GM21447 (cell line): ENCODE data around the gene BTF3L4.

Experiments
- ATAC-seq: cut with Tn5 transposase; IDR thresholded peaks from one replicate; pipeline ENCODE4 v1.9.1; 2021; ENCODE audit not compliant: unreplicated experiment

The BTF3L4 gene

DNA sequence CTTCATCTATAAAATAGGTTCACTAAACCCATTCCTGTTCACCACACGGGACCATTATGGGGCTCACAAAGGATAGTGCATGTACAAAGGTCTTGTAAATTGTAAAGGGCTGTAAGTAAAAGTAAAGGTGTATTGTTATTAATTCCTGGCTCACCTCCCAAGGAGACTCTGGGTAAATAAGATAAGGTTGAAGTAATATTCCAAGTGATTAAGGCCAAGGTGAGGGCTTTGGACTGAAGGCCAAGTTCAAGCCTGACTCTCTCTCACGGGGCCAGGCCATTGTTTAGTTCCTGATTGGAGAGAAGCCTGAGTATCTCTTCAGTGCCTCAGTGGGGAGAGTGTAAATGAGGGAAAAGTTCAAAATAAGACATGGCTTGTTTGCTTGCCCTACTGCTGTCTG is 66.3 kb downstream of the BTF3L4 start:
- ATAC-seq = no peak

DNA sequence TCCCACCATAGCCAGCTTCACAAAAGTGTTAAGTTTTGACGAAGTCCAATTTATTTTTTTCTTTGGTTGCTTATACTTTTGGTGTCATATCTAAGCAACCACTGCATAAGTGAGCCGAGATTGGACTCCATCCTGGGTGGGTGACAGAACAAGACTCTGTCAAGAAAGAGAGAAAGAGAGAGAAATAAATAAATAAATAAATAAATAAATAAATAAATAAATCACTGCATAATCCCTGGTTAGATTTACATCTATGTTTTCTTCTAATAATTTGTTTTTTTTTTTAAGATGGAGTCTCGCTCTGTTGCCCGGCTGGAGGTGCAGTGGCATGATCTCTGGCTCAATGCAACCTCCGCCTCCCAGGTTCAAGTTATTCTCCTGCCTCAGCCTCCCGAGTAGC is 67.5 kb downstream of the BTF3L4 start:
- ATAC-seq = no peak

DNA sequence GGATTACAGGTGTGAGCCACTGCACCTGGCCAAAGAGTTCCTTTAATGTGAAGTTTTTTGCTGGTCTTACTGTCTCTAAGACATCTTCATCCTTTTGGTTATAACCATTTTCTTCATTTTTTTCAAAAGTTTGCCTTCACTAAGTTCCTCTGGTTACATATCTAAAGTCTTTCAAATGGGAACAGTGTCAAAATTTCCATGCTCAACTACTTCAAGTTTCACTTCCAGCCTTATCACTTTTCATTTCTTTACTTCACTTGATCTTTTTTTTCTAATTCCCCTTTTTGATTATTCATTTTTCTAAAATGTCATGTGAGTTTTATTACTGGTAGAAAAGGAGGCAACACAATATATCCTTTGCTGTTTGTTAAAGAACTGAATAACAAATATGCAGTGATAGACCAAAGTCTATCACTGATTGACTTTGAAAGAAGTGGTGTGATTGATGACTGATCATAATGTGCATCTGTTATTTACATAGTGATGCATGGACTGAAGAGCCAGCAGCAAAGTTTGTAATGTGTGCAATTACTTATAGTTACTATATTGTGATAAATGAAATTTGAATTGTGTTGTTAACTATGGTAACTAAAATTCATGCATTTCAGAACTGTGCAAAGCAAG is 69.8 kb downstream of the BTF3L4 start:
- no peak for ATAC-seq

DNA sequence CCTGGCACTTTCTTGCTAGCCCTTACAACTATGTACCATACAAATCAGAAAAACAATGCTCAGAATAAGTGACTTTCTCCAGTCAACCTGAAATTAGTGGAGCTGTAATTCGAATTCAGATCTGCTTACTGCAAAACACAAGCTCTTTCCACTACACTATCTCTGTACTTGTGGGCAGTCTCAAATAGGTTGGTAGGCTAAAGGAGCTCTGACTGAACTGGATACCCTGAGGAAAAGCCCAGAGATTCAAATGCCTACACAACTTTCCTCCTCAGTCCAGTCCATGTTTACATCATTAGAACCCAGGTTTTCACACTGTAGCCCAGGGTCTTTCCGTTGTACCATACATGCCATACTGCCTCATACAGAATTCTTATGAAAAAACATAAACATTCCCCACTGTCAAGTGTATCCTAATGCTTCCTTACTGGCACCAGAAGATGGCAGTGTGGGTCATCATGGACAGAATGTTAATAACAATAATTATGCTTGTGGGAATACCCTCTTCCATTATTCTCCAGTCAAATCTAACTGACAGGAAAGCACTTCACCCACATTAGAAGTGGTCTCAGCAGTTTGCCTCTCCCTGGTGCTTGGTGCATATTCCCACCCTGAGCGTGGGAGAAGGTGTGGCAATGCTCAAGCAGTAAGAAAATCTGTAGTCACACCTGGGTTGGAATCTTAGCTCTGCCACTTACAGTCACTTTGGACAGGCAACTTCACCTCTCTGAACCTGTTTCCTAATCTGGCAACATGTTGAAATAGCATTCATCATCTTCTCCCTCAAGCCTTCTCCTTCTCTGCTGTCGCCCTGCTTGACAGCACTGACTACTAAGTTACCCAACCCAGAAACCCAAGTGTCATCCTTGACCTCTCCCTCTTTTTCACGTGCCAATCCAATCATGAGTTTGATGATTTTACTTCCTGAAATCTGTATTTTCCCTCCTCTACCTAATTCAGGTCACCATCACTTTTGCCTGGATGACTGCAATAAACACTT is 71.4 kb downstream of the BTF3L4 start:
- no peak for ATAC-seq

DNA sequence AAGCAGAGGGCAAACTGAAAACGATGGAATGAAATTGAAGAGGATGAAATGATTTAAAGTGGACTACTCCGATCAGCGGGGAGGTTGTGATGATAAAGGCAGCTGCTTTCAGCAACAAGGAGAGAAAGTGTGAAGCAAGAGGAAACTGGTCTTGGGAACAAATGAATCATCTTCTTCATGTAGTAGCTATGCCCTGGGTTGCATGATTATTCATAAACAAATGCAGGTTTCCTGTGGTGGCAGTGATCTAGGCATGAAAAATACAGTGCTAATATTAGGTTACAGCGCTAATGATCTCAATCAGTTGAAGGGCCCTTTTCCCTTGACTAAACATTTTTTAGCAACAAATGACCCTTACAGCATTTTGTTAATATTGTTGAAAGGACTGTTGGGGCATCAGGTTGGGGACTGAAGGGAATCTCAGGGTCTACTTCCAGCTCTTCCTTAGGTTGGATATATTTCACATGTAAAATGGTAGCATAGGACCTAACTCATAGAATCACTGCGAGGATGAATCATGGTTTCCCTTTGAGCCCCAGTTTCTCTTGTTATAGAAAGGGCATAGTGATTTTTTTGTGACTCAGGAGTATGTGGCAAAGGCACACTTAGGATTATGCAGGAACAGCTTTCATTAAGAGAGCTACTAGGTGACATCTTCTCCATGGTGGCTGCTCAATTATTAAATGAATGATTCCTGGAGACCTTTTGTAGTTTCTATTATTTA is 83.9 kb downstream of the BTF3L4 start:
- ATAC-seq = peak; percentile 78
